DMS53 treated with DMSO at 0.1 percent for 48 hours (cell line): Measurements from ENCODE around the gene PALD1.
"Not testable (repeated sequence)": the region's sequence is repeated elsewhere in the genome, so short reads cannot be mapped to it uniquely, and the experiment has no call there.

Experiments used
- DNase-seq: peaks from one replicate; lab custom pipeline; 2025; ENCODE audit not compliant: unreplicated experiment; lab: John Stamatoyannopoulos, UW

The PALD1 gene

GRCh38 chr10:70481831-70482530 is 3.4 kb downstream of the PALD1 start:
- DNase-seq: no peak

DNA sequence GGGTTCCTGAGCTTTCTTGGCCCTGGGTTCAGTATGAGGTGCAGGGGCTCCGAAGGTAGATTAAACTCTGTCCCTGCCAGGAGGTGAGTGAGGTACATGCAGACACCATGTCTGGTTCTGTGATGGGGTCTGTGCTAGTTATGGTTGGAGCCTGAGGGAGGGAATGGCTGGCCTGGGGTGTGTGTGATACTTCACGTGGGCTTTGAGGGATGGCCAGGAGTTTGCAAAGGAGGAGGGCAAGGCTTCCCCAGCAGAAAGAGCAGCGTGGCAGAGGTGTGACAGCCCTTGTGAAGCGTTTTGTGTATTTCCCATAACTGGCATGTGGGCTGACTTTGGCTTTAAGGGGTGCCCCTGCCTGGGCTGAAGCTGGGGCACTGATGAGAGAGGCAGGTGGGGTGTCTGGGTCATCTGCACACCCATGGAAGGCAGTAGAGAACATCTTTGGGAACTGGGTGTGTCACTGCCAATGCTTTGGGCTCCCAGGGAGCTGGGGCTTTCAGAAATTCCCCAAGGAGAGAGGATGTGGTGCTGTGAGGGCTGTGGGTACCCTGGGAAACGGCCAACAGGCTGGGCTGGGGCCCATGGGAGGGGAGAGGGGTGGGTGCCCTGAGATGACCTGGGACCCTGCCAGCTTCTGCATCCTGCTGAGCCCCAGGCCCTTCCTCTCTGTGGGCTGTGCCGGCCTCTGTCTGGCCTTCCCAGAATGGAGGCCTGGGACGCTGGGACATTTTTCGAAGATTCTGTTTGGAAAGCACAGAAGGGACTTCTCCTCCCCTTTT is 4.6 kb downstream of the PALD1 start:
- no peak for DNase-seq

GRCh38 chr10:70483872-70484271 is 5.3 kb downstream of the PALD1 start:
- not testable (repeated sequence) for DNase-seq

- DNase-seq: no peak
Observed at GRCh38 chr10:70487824-70488223, 9.3 kb downstream of the PALD1 start.

GRCh38 chr10:70490142-70490541 is 11.6 kb downstream of the PALD1 start:
- DNase-seq: no peak

- DNase-seq: no peak
Observed at GRCh38 chr10:70491614-70492013, 13.0 kb downstream of the PALD1 start.

DNA sequence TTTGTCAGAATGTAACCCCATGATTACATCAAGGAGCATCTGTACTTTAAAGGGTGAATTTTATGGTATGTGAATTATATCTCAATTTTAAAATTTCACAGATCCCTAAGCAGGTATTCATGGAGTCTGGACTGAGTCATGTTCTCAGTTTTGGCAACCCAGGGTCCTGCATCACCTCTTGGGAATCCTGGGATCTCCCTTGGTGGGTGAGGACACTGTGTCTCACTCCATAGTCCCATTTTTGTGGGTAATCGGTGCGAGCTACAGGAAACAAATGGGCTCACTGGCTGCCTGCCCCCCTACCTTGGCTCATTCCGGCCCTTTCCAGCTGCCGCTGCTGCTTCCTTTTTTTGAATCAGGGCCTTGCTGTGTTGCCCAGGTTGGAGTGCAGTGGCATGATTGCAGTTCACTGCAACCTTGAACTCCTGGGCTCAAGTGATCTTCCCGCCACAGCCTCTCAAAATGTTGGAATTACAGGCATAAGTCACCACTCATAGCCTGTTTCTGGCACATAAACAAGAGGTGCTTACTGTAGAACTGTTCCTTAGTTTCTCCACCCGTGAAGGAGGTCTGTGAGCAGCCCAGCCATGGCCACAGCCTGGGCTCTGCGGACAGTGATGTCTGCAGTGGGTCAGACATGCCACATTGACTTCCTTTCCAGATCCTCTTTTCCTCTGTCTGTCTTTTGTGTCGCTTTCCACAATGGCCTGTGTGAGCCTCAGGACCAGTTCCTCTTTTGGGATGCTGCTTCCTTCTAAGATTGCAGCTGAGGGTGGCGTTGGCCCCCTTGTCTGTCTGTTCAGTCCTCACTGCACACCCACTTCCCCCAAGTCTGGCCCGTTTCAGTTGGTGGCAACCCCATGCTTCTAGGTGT is 14.5 kb downstream of the PALD1 start:
- DNase-seq: no peak

DNA sequence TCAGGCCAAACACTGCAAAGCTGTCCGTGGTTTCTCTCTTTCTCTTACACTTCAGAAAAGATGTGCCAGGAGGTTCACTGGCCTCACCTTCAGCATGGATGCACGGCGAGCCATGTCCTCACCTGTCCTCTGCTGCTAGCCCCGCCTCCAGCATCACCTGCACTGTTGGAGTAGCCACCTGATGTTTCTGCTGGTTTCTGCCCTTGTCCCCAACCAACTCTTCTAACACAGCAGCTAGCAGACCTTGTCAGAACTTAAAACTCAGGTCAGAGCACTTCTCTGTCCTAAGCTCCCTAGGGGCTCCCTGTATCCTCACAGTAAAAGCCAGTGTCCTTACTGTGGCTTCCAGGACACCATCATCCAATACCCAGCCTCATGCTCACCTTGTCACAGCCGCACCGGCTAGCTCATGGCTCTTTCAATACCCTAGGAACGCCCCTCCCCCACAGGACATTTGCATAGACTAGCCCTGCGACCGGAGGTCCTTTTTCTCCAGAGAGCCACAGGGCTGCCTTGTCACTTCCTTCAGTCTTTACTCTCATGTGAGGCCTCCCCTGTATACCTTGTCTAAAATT is 15.2 kb downstream of the PALD1 start:
- DNase-seq: no peak

DNA sequence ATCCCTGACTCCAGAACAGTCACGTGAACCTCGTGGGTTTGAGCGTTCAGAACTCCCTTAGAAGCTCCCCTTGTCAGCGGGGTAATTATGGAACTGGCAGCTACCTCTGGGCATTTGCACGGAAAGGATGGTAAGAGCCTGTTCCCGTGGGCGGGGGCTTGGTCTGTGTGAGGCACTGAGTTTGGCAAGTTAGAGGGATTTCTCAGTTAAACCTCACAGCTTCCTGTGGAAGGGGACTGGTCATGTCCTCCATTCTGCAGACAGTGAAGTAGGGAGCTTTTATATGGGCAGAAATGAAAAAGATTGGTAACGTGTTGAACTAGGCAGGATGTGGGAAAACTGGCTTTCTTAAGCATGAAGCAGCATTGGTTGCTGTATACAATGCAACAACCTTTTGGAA is 16.0 kb downstream of the PALD1 start:
- DNase-seq: no peak

GRCh38 chr10:70494966-70495365 is 16.4 kb downstream of the PALD1 start:
- DNase-seq: no peak

- no peak for DNase-seq
Observed at GRCh38 chr10:70495691-70496261, 17.2 kb downstream of the PALD1 start.

DNA sequence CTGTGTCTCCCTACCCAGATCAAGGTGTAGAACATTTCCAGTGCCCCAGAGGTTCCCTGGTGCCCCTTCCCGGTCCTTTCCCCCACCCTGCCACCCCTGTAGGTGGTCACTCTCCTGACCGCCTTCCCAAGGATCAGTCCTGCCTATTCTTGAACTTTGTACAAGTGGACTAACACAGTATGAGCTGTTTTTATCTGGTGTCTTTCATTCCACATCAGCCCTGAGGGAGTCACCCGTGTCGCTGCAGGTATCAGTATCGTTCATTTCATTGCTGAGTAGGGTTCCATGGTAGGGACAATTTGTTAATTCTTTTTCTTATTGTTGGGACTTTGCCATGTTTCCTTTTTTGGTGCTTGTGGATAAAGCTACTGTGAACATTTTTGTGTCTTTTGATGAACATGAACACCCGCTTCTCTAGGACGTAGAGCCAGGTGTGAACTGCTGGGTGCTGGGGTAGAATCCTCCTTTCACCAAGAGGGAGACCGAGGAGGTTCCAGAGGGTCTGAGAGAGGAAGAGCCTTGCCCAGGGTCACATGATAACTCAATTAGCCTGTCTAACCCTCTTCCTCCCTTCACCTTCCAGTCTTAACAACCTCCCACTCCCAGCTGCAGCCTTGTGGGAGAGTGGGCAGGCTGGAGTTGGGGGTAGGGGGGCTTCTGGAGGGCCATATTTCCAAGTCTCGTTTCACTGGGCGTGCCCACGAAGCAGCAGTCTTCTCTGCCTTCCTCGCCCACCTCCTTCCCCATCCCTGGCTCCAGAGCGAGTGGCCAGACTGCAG is 18.0 kb downstream of the PALD1 start:
- no peak for DNase-seq

- DNase-seq: no peak
Observed at GRCh38 chr10:70497120-70497545, 18.6 kb downstream of the PALD1 start.

GRCh38 chr10:70498970-70499835 is 20.6 kb downstream of the PALD1 start:
- no peak for DNase-seq

DNA sequence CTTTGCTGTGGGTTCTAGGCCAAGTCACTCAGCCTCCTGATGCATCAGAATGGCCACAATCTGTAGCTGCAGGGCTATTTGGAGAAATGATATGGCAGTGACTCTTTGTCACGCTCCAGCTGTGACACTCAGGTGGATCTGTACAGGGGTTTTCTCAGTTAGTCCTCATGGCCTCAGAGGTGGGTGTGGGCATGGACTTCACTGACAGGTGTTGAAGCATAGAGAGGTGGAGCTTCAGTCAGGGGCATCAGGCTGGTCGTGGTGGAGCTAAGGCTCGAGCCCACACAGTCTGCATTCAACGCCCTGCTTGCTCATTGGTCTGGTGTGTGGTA is 21.2 kb downstream of the PALD1 start:
- no peak for DNase-seq

GRCh38 chr10:70500368-70500767 is 21.8 kb downstream of the PALD1 start:
- no peak for DNase-seq

- DNase-seq: no peak
Observed at GRCh38 chr10:70500812-70501301, 22.3 kb downstream of the PALD1 start.

DNA sequence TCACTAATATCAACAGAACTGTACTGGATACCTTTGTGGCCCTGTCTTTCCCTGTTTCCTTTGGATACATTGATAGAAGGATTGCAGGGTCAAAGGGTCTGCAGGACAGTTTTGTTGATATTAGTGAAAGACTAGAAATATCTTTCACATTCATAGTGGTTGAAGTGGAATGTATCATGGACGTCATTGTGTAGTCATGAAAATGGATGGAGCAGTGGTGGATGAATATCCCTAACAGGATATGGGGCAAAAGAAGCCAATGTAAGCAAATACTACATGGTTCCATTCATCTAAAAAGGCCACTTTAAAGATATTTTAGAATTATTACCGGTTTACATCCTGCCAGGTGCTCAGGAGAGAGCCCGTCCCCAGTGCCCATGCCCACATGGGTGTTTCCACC is 23.8 kb downstream of the PALD1 start:
- DNase-seq: no peak

DNA sequence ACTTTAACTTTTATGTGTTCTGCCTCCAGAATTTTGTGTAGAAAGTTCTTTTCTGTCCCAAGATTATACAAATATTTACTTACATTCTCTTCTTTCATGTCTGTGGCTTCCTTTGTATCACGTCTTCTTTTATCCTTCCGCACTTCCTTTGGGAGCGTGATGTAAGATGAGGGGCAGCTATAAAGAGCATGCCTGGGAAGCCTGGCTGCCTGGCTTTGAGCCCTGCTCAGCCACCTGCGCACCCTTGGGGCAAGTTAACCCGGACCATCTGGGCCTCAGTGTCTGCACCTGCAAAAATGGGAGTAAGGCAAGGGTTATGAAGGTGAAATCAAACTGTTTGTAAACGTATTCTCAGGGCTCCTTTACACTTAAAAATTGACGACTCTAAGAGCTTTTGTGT is 25.2 kb downstream of the PALD1 start:
- no peak for DNase-seq
